Mesenchymal stem cell (in vitro differentiated cells and primary cell): ENCODE results near the gene AK3.

ENCODE experiments used
- DNase-seq: peaks from one replicate; pipeline ENCODE4 v3.0.0-alpha.2; 2013
- H2AFZ ChIP-seq: one replicate; pipeline ENCODE4 v1.6.1; 2013; ENCODE audit warnings: low read depth, mild to moderate bottlenecking, control low read depth, inconsistent platforms, low read length, moderate library complexity
- H2AK5ac ChIP-seq: 2 replicates; pipeline ENCODE4 v1.6.1; 2013; ENCODE audit warnings: low read length, moderate library complexity, mild to moderate bottlenecking, inconsistent platforms; ENCODE audit not compliant: severe bottlenecking
- H2BK120ac ChIP-seq: one replicate; pipeline ENCODE4 v1.6.1; 2013; ENCODE audit warnings: low read depth, mild to moderate bottlenecking, inconsistent platforms, low read length, moderate library complexity
- H2BK12ac ChIP-seq, 2 experiments: one replicate each; pipeline ENCODE4 v1.6.1; 2013; ENCODE audit warnings: inconsistent platforms in 2 of 2, low read length in 2 of 2, mild to moderate bottlenecking in 2 of 2, moderate library complexity in 2 of 2, control low read depth in 1 of 2
- H2BK15ac ChIP-seq: one replicate; pipeline ENCODE4 v1.6.1; 2013; ENCODE audit warnings: mild to moderate bottlenecking, low read depth, inconsistent platforms; ENCODE audit not compliant: poor library complexity, severe bottlenecking
- H2BK5ac ChIP-seq: 2 replicates; pipeline ENCODE4 v1.6.1; 2013; ENCODE audit warnings: low read depth, mild to moderate bottlenecking, low read length, control low read depth, inconsistent platforms; ENCODE audit not compliant: poor library complexity, severe bottlenecking
- H3K14ac ChIP-seq, 2 experiments: one replicate each; pipeline ENCODE4 v1.6.1; 2013; ENCODE audit warnings: inconsistent platforms in 2 of 2, low read length in 2 of 2, control low read depth in 1 of 2, mild to moderate bottlenecking in 1 of 2, moderate library complexity in 1 of 2
- H3K18ac ChIP-seq, 2 experiments: one replicate each; pipeline ENCODE4 v1.6.1; 2013; ENCODE audit warnings: inconsistent platforms in 2 of 2, low read length in 2 of 2, control low read depth in 1 of 2, low read depth in 1 of 2, mild to moderate bottlenecking in 1 of 2
- H3K23ac ChIP-seq, 2 experiments: one replicate each; pipeline ENCODE4 v1.6.1; 2013; ENCODE audit warnings: inconsistent platforms in 2 of 2, low read length in 2 of 2, mild to moderate bottlenecking in 2 of 2, moderate library complexity in 2 of 2, control low read depth in 1 of 2
- H3K27ac ChIP-seq: 2 replicates; pipeline ENCODE4 v1.5.1; 2013; ENCODE audit warnings: mild to moderate bottlenecking, moderate library complexity, low read length, control low read depth, inconsistent platforms; ENCODE audit not compliant: poor library complexity, severe bottlenecking
- H3K27me3 ChIP-seq, 2 experiments: 2 replicates each; pipeline versions ENCODE4 v1.6.1 to v1.7.0; 2013; ENCODE audit warnings: low read length in 2 of 2, mild to moderate bottlenecking in 2 of 2, moderate library complexity in 2 of 2, control low read depth in 1 of 2, inconsistent platforms in 1 of 2; ENCODE audit not compliant: control insufficient read depth in 1 of 2, insufficient read depth in 1 of 2
- H3K36me3 ChIP-seq, 2 experiments: 2 replicates each; pipeline versions ENCODE4 v1.6.1 to v1.7.0; 2013; ENCODE audit warnings: low read length in 2 of 2, control low read depth in 1 of 2, inconsistent platforms in 1 of 2, low read depth in 1 of 2, mild to moderate bottlenecking in 1 of 2; ENCODE audit not compliant: insufficient read depth in 2 of 2, control insufficient read depth in 1 of 2
- H3K4ac ChIP-seq, 2 experiments: one replicate each; pipeline ENCODE4 v1.6.1; 2013; ENCODE audit warnings: inconsistent platforms in 2 of 2, low read length in 2 of 2, mild to moderate bottlenecking in 2 of 2, moderate library complexity in 2 of 2, control low read depth in 1 of 2, low read depth in 1 of 2
- H3K4me1 ChIP-seq: 2 replicates; pipeline ENCODE4 v1.6.1; 2013; ENCODE audit warnings: low read depth, low read length, control low read depth; ENCODE audit not compliant: control insufficient read depth, insufficient read depth
- H3K4me2 ChIP-seq: 2 replicates; pipeline ENCODE4 v1.6.1; 2013; ENCODE audit warnings: low read length, mild to moderate bottlenecking, inconsistent platforms; ENCODE audit not compliant: poor library complexity, severe bottlenecking
- H3K4me3 ChIP-seq, 2 experiments: 2 replicates each; pipeline versions ENCODE4 v1.5.1 to v1.7.0; 2013; ENCODE audit warnings: low read length in 2 of 2, mild to moderate bottlenecking in 2 of 2, control low read depth in 1 of 2, low read depth in 1 of 2; ENCODE audit not compliant: insufficient read depth in 1 of 2
- H3K79me1 ChIP-seq: replicated peaks from 2 replicates; pipeline ENCODE4 v1.6.1; 2013; ENCODE audit warnings: mild to moderate bottlenecking, control low read depth, low read length, inconsistent platforms; ENCODE audit not compliant: poor library complexity, severe bottlenecking
- H3K9ac ChIP-seq: 2 replicates; pipeline ENCODE4 v1.7.0; 2013; ENCODE audit warnings: mild to moderate bottlenecking, low read length, moderate library complexity
- H3K9me3 ChIP-seq: 2 replicates; pipeline ENCODE4 v1.7.0; 2013; ENCODE audit warnings: mild to moderate bottlenecking, low read length; ENCODE audit not compliant: control insufficient read depth
- H4K8ac ChIP-seq: one replicate; pipeline ENCODE4 v1.6.1; 2013; ENCODE audit warnings: inconsistent platforms, mild to moderate bottlenecking, low read length, moderate library complexity
- H4K91ac ChIP-seq: one replicate; pipeline ENCODE4 v1.6.1; 2013; ENCODE audit warnings: mild to moderate bottlenecking, low read length, inconsistent platforms
- WGBS: methylation state at CpG from one replicate; pipeline ENCODE4 v1.1.7; 2013; ENCODE audit warnings: mixed read lengths; 5-methylcytosine and 5-hydroxymethylcytosine counted together

The AK3 gene

GRCh38 chr9:4700932-4701331 lies 40.1 kb downstream of the AK3 start:
- Histone ChIP-seq H3K4ac (no peak overlapping the region), H2AFZ (no peak overlapping the region), H2BK12ac (no peak overlapping the region), H3K27me3 (no peaks in the 10 kb centered on the region), H2BK120ac (no peak overlapping the region), H3K4me3 (no peak overlapping the region), H3K14ac (no peak overlapping the region), H3K18ac (no peak overlapping the region), H3K27ac (no peak overlapping the region), H3K4me1 (no peaks in the 10 kb centered on the region), H3K4me2 (no peak overlapping the region), H2BK15ac (no peak overlapping the region), H2BK5ac (no peak overlapping the region), H2AK5ac (no peak overlapping the region), H3K23ac (no peak overlapping the region), H4K91ac (no peak overlapping the region), H4K8ac (no peak overlapping the region), H3K36me3 (peaks cover 0 to 81% of the 10 kb centered on the region in 2 experiments), H3K9me3 (no peaks in the 10 kb centered on the region), H3K9ac (no peak overlapping the region), H3K79me1 (peaks cover 4% of the 10 kb centered on the region)
- no peak for DNase-seq
- 100% methylated on average over 1 of the region's 2 CpGs for WGBS

GRCh38 chr9:4700091-4700490 lies 40.9 kb downstream of the AK3 start:
- peak; percentile 15 for DNase-seq
- Histone ChIP-seq H3K27me3 (no peaks in the 10 kb centered on the region), H3K9me3 (no peaks in the 10 kb centered on the region), H2BK15ac (no peak overlapping the region), H4K91ac (no peak overlapping the region), H3K4me2 (no peak overlapping the region), H3K4me3 (no peak overlapping the region), H3K36me3 (peaks cover 6 to 81% of the 10 kb centered on the region in 2 experiments), H3K4me1 (no peaks in the 10 kb centered on the region), H4K8ac (no peak overlapping the region), H3K9ac (no peak overlapping the region), H3K27ac (no peak overlapping the region), H2BK5ac (no peak overlapping the region), H2BK120ac (no peak overlapping the region), H3K14ac (no peak overlapping the region), H2AFZ (no peak overlapping the region), H2BK12ac (no peak overlapping the region), H2AK5ac (no peak overlapping the region), H3K23ac (no peak overlapping the region), H3K4ac (no peak overlapping the region), H3K79me1 (peaks cover 6% of the 10 kb centered on the region), H3K18ac (no peak overlapping the region)
- WGBS: 98% methylated on average over 2 of the region's 3 CpGs

GRCh38 chr9:4691795-4692194 lies 49.2 kb downstream of the AK3 start:
- H2AFZ ChIP-seq: no peak overlapping the region
- peak overlapping the region; percentile 71 for H3K9ac ChIP-seq
- no peaks in the 10 kb centered on the region for H3K27me3 ChIP-seq
- H3K23ac ChIP-seq: no peak overlapping the region
- no peak for DNase-seq
- H3K4me1 ChIP-seq: no peaks in the 10 kb centered on the region
- peaks cover 12 to 37% of the 10 kb centered on the region in 2 experiments for H3K36me3 ChIP-seq
- 100% methylated on average over 1 of the region's 3 CpGs for WGBS
- H3K4ac ChIP-seq: no peak overlapping the region
- no peak overlapping the region for H4K8ac ChIP-seq
- no peak overlapping the region for H2AK5ac ChIP-seq
- no peak overlapping the region for H3K18ac ChIP-seq
- no peak overlapping the region for H3K4me3 ChIP-seq
- H2BK12ac ChIP-seq: no peak overlapping the region
- H3K4me2 ChIP-seq: no peak overlapping the region
- peaks cover 10% of the 10 kb centered on the region for H3K79me1 ChIP-seq
- H3K27ac ChIP-seq: no peak overlapping the region
- no peak overlapping the region for H2BK120ac ChIP-seq
- H4K91ac ChIP-seq: no peak overlapping the region
- no peak overlapping the region for H3K14ac ChIP-seq
- H3K9me3 ChIP-seq: no peaks in the 10 kb centered on the region
- no peak overlapping the region for H2BK5ac ChIP-seq
- H2BK15ac ChIP-seq: no peak overlapping the region

- Histone ChIP-seq H3K23ac (no peak overlapping the region), H4K8ac (no peak overlapping the region), H2BK15ac (no peak overlapping the region), H3K27me3 (no peaks in the 10 kb centered on the region), H2BK120ac (no peak overlapping the region), H3K4me2 (no peak overlapping the region), H2AK5ac (no peak overlapping the region), H3K79me1 (peaks cover 11% of the 10 kb centered on the region), H2BK12ac (no peak overlapping the region), H3K36me3 (peaks cover 10 to 49% of the 10 kb centered on the region in 2 experiments), H3K27ac (no peak overlapping the region), H2BK5ac (no peak overlapping the region), H3K9ac (peak overlapping the region; percentile 40), H3K4ac (no peak overlapping the region), H3K4me1 (no peaks in the 10 kb centered on the region), H3K9me3 (no peaks in the 10 kb centered on the region), H3K18ac (no peak overlapping the region), H4K91ac (no peak overlapping the region), H3K14ac (no peak overlapping the region), H3K4me3 (no peak overlapping the region), H2AFZ (no peak overlapping the region)
- WGBS: 97% methylated on average over 3 of the region's 4 CpGs
- no peak for DNase-seq
Observed at GRCh38 chr9:4690144-4690543, 50.9 kb downstream of the AK3 start.
